ACHN (cell line): ENCODE data around the gene USP40.

Experiments
- DNase-seq: peaks from one replicate; pipeline ENCODE4 v3.0.0-alpha.2; 2015
- in situ Hi-C: cut with HindIII; loops from 2 replicates; pipeline ENCODE4 v1.10.0; 2017; ENCODE audit warnings: low sequenced_read_pairs, low pct_ligation_motif_present, low pct_unique_long_range_greater_than_20kb

USP40 gene

DNA sequence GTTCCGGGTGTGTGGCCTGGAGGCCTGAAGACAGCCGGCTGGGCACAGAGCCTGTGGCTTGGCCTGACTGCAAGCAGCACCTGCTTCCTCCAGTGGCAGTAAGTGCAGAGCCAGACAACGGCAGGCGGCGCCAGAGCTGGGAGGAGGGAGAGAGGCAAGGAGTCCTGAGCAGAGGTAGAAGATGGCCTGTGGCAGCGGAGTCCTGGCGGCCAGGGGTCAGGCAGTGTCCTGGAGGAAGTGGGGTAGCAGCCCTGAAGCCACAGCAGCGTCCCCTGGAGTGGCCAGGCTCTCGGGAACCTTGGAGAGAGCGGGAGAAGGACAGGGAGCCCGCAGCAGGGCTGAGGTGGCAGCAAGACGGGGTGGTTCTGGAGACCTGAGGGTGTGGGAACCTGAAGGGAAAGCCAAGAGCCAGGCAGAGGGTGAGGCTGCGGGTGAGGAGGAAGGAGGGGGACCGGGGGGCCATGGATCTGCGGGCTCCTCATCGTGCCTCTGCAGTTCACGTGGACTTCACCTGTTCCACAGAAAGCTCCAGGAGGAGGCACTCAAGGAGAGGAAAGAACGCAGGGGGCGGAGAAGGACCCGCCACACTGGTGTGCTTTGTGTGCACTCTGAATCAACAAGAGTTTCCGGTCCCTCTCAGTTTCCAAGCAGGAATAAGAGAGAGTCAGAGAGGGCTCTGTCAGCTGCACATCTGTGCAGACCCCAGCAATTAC lies 85.9 kb downstream of the USP40 start:
- DNase-seq = no peak
- in situ Hi-C loops = no loop called here

DNA sequence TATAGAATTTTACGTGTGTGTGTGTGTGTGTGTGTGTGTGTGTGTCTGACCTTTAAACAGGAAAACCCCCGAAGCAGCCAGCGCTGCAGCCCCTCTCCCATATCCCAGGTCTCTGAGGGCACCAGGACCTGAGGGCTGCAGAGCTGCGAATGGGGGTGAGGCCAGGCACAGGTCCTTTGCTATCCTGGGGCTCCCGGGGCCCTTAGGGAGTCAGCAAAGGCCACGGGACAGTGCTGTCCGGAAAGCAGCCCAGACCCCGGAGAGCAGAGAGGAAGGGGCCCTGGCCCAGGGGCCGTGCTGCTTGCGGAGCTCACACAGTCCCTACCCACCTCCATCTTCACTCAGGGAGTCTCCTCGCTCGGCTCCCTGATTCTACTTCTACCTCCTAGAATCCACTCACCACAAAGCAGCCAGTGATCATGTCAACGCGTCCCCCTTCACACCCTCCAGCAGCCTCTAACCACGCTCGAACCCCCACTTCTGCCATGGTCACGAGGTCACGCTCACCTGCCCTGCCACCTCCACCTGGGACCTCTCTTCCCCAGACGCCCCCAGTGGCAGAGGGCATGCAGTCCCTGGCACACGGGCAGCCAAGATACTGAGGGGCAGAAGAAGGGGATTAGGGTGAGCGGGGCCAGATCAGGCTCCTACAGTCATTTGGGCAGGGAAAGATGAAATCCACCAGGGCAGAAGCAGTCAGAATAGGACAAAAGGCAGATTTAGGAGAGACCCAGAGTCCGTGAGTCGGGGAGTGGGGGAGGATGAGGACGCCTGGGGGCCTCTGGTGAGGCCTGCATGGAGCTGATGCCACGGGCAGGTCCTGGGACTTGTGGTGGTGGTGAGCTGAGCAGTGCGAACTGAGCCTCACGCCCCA lies 86.7 kb downstream of the USP40 start:
- in situ Hi-C loops = no loop called here
- no peak for DNase-seq

DNA sequence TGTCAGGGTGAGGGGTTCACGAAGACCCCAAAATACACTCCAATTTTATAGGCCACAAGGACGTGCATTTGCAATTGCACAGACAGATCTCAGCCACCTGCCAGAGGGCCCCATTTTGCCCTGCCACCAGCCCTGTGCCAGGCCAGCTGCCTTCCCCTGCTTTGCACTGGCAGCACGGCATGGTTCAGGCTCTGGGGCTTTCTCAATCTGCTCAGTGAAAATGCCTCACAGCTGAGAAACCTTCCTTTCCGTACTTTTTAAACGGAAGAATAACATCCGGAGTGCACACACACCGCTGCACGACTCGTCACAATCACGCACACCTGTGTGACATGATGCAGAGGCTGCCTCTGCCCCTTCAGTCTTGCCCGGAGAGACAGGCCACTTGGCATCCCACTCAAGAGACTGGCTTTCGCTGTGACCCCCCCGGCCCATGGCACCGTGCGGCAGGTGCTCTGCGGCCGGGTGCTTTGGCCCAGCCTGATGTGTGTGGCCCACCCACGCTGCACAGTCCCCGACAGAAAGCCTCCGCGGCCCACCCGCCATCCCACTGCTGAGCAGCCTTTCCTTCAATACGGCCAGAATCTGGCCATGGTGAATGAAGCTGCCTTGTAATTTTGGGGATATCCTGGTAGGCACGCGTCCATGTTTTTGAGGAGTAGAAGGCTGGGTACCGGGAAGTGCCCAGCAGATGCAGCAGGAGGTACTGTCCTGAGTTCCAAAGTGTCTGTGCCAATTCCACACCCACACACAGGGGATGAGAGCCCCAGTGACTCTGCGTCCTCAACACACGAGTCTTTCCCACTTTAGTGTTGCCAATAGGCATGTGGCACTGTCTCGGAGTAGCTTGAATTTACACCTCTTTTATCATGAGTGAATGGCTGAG lies 88.8 kb downstream of the USP40 start:
- in situ Hi-C loops = no loop called here
- no peak for DNase-seq

DNA sequence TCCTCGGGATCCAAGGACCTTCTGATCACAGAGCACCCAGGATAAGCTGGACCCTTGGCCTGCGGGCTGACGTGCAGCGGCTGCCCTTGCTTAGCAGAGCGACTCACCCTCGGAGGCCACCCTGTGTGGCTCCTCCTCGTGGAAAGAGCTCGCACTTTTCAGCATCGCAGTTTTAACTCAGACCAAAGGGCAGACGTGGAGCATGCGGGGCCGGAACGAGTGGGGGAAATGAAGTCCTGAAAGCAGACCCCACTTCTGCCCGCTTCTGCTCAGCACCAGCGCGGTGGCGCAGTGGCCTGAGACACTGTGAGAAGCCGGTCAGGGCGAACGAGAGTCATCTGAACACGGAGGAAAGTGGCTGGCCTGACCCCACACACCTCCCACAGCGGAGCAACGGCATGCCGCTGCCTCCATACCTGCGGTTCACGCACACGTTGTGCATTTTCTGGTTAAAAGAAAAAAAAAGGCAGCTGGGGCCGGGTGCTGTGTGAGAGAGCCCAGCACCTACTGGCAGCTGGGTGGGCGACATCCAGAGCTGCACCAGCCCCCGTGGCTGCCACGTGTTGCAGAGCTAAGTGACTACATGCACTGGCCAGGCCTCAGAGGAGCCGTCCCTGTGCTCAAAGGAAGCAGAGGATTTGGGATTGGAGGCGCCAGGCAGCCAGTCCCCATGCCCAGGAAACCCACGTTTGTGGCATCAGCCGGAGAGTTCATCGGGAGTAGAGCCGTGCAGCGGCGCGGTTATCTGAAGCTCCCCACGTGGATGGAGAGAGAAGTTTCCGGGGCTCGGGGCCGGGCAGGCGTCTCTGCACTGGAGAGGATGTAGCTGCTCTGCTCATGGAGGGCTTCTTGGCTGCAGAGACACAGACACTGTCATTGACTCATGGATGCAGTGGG lies 89.7 kb downstream of the USP40 start:
- in situ Hi-C loops = no loop called here
- no peak for DNase-seq

DNA sequence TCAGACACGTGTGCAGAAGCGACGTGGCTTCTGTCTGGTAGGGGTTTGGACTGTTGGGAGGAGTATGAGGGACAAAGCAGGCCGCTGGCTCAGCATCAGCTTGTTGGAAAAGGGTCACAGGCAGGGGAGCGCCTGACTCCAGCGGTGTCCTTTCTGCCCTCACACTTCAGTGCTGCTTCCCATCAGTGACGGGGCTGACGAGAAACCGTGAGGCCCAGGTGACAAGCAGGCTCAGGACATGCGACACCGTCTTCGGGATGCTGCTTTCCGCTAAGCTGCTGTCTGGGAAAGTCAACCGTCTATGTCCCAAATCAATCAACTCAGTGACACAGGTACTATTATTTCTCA lies 90.5 kb downstream of the USP40 start:
- no peak for DNase-seq
- in situ Hi-C loops = no loop called here

DNA sequence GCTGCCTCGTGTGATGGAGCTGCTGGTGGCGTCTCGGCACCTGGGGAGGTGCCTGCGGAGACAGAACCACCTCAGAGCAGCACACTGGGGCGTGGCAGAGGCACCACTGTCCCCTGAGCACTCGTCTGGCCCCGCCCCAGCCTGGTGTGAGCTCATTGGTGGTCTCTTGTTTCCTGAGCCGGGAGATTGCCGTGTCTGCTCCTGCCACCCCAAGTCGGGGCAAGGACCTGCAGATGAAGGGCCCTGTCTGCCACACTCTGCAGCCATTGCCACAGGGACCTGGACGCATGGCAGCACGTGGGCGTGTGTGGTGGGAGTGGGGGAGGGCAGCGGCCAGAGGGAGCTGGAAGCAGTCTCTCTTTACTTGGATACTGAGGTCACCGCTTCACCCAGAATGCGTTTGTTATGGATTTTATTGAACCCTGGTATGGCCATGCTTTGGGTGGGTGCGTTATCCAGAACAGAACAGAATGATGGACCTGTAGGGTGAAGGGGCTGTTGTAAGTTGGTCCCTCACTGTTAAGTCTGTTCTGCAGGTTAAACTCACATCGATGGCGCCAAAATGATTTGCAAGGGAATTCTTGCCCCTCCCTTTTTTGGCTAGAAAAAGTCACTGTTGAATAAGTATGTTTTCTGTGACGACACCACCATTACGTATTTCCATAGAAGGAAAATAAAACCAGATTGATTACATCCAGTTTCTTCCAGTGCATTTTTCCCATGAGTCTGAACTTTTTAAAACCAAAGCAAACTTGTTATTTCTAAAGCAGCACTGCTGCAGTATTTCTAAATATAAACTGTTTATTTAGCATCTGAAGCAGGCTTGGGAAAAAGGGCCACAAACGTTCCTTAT lies 92.0 kb downstream of the USP40 start:
- DNase-seq = no peak
- in situ Hi-C loops = no loop called here

DNA sequence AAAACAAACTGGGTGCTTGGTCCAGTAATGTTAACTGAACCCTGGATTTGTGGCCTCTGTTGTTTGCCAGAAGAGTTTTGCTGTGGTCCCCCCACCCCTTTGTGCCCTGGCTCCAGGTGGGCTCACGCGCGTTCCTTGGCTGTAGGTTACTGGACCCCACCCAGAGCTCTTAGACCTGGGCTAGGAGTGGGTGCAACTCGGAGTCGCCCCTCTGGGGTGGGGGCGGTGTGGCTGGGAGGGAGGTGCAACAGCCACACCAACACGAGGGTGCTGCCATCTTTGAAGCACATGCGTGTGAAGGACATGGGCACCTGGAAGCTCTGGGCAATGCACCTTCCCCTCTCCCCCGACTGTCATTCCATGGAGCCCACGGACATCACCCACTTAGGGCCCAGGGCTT lies 92.7 kb downstream of the USP40 start:
- DNase-seq = no peak
- in situ Hi-C loops = no loop called here

DNA sequence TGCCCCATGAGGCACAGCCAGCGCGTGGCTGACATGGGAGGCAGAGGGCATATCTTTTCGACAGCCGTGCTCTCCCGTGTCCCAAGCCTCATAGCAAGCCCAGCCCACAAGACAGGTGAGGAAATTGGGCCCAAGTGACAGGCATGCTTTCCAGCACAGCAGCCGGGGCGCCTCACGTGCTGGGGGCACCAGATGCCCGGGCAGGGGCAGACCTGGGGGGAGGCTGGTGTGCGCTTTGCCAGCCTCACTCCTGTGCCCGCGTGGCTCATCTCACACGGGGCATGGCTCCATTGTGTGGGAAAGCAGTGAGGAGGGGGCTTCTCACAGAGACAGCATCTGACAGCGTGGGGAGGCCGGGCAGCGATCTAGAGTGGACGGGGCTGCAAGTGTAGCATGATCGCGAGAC lies 93.2 kb downstream of the USP40 start:
- no peak for DNase-seq
- in situ Hi-C loops = no loop called here

DNA sequence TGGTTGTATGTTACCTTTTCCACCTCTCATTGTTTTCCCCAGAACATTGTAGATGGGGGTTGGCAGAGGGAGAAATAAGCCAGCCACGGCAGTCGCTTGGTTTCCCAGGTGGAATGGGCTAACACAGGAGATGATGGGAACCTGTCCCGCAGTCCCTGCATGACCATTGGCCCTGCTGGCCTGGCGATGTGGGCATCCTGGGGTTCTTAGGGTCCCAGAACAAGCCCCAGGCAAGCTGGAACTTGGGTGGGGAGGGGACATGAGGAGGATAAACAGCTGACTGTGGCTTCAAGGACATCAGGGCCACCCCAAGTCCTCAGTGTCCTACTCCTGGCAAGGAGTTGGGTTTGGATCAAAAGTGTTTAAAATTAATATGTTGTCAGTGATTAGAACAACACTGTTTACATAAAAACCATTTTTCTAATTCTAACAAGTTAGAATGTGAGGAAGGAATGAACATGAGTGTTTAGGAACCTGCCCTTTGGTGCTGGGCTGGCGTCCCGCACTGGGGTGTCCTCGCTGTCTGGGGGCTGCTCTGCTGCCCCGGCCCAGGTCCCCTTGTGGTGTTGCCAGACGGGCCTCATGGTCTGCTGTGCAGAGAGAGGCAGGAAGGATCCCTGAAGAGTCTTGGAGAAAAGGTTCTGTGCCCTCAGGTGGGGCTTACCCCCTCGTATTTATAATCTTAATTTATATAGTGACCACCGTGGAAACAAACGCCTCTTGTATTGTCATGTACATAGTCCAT lies 95.1 kb downstream of the USP40 start:
- in situ Hi-C loops = no loop called here
- no peak for DNase-seq

DNA sequence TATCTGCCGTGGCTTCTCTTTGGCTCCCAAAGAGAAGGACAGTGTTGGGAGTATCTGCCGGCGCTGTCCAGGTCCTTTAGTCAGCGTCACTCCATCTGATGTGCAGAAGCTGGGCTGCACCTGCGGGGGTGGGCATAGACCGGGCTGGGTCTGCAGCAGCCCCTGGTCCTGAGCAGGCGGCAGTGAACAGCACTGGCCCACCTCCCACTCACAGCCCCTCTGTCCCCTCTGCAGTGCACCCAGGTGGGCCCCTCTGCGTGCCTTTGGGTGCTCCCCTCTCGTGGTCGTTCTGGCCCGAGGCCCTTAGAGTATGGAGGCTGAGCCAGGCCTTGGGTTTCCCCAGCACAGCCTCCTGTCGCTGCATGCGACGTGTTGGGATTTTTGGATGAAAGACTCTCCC lies 95.7 kb downstream of the USP40 start:
- in situ Hi-C loops = no loop called here

DNA sequence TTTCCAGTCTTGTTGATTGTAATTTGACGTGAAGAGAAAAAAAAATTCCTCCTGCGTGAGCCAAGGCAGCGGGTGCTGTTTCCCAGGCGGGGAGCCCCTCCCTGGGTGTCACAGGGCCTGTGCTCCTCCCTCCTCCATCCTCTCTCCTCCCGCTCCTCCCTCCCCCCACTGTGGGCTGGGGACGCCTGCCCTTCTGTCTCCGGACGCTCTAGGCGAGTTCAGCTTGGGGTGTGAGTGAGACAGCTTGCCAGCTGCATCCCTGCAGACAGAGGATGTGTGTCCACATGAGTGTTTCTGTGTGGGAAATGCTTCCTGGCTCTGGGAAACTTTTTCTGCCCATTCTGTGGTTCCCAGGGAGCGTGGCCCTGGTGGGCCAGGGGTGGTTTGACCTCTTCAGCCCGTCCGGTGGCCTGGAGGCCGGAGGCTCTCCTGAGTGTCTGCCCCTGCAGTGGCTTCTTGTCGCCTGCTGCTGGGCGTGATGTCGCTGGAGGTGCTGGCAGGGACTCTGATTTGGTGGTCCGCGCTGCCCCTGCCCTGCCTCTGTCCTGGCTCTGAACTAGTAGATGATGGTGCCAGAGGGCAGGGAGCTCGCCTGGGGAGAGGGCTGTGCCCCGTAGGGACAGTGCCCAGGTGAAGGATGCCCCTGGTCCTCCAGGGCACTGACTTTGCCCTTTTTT lies 96.4 kb downstream of the USP40 start:
- DNase-seq = no peak
- in situ Hi-C loops = no loop called here

More for the DNA sequence above, 95.7 kb downstream of the USP40 start:
- DNase-seq = no peak

DNA sequence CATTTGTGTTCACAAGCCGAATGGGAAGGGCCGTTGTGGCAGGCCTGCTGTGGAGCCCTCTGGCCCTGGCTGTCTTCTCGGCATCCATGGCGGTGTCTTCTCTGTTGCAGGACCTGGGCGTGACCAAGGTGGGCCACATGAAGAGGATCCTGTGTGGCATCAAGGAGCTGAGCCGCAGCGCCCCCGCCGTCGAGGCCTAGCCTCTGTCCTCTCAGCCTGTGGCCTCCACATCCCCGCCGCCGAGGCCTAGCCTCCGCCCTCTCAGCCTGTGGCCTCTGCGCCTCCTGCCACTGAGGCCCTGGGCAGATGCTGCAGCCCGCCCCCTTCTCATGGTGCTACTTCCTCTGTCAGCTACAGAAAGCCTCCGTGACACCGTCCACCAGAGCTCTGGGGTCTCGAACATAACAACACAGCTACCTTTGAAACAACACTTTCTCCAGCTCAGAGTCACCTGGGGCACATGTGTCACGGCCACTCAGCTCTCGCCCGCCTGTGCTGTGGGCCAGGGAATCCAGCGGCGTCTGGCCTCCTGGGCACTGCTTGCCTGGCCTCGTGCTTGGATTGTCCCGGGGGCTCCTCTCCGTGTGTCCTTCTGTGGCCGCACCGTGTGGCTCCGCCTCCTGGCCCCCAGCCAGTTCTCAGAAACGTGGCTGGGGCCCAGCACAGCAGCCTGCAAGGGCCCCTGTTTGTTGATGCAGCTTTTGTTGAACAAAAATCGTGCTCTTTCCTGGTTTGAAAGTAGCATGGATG lies 97.1 kb downstream of the USP40 start:
- in situ Hi-C loops = no loop called here
- DNase-seq = no peak

DNA sequence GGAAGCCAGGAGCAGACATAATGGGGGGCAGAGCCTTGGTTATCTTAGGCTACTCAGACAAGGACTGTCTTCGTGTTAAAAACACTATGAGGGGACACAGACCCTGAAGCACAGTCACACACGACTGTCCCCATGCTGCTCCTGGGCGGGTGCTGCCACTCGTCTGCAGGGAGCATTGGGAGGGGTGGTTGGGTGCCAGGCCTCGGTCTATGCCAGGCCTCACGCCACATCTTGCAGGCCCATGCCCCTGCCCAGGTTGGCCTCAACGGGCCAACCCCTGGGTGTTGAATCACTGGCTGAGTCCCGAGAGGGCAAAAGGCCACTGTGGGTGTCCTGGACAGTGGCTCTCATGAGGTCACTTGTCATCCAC lies 97.9 kb downstream of the USP40 start:
- in situ Hi-C loops = no loop called here

DNA sequence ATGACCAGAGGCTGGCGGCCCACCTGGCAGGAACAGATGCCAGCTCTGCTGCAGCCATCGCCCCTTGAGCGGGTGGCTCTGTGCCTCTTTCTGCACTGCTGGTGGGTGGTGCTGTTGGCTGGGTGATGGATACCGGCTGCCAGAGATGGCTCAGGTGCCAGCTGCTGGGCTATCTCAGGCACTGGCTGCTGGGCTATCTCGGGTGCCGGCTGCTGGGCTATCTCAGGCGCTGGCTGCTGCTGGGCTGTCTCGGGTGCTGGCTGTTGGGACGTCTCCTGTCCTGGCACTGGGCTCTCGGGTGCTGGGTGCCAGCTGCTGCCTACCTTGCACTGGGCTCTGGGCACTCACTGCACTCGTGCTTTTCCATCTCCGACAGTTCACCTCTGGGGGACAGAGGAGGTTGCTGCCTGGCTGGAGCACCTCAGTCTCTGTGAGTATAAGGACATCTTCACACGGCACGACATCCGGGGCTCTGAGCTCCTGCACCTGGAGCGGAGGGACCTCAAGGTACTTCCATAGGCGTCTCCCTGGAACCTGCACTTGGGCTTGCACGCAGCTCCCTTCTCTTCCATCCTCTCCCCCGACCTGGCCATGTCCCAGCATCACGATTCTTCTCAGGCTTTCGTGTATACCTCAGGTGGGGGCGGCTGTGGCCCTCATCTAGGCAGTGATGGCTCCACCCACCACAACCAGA lies 98.4 kb downstream of the USP40 start:
- DNase-seq = no peak
- in situ Hi-C loops = no loop called here

More for the DNA sequence above, 97.9 kb downstream of the USP40 start:
- no peak for DNase-seq

DNA sequence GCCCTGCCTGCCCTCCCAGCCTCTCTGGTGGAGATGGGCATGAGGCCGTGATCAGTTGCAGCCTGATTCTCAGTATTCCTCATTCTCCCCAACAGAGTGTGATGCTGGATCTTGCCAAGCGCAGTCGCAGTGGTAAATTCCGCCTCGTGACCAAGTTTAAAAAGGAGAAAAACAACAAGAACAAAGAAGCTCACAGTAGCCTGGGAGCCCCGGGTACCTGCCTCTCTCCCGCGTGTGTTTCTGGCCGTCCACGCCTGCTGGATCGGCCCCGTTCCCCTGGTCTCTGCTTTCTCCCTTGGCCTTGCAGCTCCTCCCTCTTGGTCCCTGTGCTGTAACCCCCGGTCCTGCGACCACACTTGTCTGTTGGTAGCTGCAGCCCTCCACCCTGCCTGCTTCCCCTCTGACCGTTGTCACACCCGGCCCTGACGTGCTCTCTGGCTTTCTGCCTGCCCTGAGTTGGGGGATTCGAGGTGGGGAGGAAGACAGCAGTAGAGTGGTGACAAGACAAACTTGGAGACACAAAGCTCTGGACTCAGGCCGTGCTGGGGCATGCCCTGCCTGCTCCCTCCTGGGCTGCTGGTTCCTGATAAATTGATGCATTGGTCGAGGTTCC lies 99.5 kb downstream of the USP40 start:
- DNase-seq = no peak
- in situ Hi-C loops = no loop called here
